GM18870 (cell line): ENCODE measurements around the gene LTA4H.
"Not testable (repeated sequence)": the region's sequence is repeated elsewhere in the genome, so short reads cannot be mapped to it uniquely, and the experiment has no call there.

ENCODE experiments used
- ATAC-seq: cut with Tn5 transposase; IDR thresholded peaks from one replicate; pipeline ENCODE4 v1.9.1; 2021; ENCODE audit warnings: moderate library complexity; ENCODE audit not compliant: unreplicated experiment

Gene LTA4H

DNA sequence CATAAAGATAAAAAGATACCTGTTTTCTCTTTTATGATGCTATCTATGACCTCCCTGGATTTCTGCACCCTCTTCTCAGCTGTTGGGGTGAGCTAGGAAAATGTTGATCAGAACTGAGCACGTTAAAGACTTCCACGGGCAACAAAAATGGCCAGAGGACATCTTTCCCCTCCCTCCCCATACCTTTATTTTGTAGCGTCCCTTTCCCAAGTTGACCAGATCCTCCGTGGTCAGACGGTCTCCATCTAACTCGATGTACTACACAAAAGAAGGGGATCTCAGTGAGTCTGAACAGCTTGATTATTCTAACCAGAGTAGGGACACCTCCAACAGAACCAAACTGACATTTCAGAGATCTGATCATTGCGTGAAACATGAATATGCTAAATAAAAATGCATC, 41.5 kb downstream of the LTA4H start:
- no peak for ATAC-seq

DNA sequence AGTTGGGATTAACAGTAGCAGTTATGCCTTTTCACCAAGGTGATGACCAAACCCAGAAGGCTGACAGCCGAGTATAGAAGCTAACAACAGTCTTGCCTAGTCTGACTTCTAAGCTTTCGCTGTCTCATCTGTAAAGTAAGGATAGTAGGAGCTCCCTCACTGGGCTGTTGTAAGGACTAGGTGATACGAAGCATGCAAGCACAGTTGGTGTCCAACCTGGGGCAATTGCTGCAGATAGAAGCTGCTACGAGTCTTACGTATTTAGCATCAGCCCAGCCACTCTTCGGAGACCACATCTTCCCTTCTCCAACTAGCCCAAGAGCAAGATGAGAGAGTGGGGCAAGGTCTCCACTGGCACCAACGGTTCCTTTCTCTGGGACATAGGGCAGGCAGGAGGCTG, 45.3 kb downstream of the LTA4H start:
- no peak for ATAC-seq

DNA sequence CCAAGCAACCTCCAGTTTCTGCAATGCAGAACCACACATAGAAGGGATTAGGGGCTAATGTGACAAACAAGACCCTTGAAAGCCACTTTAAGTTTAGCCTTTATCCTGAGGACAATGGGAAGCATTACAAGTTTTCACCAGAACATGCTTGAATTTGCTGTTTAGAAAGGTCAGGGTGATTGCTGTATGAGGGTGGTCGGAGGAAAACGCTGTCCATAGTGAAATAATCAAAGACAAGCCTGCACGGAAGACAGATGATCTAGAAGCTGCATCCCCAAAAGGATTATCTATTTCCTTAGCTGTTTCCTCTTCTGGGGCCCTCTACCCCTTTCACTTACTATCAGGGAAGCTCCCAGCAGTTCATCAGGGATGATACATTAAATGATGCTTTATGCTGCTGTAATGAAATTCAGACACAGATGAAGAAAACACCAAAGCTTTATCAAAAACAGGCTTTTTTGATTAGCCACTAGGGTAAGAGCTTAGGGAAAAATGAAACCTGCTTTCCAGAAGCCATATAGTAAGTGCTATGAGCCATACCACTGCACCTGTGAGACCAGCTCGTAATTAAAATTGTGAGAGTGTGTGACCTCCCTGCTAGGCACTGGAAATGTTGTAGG, 45.8 kb downstream of the LTA4H start:
- no peak for ATAC-seq

DNA sequence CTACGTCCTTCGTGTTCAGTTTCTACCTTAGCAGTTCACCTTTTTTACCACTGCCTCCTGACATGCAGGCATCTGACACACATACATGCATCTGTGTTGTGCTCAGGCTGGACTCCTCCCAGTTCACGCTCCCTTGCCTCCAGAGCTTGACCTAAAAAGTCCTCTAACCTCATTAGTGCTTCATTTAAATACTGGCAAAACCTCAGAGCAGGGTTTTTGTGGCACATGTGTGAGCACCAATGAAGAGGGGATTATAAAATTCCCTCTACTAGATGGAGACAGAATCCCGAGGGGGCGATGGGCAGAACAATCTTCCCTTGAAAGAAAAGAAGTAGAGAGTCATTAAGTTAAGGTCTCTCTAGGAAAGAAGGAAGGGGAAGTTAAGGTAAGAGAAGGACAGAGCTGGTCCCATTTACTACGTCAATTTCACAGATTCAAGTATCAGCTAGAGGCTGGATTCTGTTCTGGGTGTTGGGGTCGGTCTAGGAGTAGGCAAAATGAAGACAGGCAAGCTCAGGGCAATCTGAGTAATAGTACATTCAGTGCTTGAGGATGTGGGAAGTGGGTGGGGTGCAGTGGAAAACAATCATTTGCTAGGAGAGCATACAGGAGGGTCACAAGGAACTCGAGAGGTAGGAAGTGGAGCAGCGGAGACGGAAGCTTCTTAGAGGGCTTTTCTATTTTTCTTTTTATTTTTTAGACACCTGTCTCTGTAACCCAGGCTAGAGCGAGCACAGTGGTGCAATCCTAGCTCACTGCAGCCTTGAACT, 46.7 kb downstream of the LTA4H start:
- ATAC-seq: no peak

DNA sequence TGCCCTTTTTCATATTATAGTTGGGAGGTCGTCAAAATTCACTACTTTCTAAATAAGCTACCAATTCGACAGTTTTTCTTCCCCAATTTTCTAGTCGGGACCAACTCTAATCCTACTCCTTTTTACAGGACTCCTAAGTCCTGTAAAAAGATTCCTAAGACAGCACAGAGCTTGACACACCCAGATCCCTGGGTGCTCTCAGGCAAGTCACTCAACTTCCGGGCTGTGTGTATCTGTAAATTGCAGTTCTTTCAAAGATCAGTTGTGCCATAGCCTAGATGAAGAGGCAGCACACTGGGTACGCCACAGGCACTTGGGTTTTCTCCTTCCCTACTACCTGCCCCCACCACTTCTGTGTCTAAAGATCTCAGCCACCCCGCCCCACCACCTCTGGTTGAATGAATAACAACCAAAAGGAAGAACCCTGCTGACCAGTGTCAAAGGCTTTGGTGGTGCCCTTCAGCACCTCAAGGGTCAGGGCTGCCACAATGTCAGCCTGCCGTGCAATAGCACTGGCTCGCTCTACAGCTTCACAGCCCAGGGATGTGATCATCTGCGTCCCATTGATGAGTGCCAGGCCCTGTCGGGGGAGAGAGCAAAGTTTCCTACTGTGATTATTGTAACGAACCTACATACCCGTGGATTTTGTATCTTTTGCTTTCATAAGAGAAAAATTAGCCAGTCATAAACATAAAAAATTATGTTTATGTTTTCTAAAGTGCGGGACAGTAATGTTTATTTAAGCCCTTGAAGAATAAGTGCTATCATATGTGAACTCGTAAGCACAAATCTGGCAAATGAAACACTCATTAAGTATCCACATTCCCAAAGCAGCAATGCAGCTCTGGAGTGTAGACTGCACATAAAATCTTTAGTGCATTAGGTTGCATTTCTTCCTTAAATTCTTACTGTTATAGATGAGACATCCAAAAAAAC, 48.5 kb downstream of the LTA4H start:
- ATAC-seq: no peak

DNA sequence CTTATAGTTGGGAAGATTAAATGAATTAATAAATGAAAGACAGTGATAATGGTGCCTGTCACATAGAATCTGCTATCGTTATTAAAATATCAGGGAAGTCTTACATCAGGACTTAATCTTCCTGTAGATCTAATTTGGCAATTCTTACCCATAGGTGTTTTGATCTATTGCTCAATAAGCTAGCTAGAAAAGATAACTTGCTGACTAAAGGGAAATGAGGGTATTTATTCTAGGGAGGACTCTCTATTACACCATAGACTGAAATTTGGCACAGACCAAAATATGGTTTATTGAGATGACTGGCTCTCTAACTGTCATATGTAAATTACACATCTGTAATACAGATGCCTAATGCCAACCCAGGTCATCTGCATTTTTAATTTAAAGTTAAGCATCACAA, 50.7 kb downstream of the LTA4H start:
- ATAC-seq: no peak

DNA sequence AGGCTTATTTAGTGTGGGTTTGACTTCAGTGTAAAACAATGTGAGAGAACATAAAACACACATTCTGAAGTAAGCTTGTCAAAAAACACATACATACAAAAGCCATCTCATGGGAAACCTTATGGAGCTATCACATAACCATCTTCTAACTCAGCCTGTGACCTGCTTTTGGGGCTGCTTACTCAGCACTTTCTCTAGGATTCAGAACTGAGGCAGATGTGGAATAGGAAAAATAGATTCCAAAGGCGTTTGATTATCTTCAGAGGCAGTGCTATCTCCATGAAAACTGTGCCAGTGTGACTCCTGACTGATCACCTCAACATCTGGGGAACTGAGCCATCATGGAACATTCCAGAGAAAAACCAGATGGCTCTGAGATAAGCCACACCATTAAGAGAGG, 52.8 kb downstream of the LTA4H start:
- no peak for ATAC-seq

DNA sequence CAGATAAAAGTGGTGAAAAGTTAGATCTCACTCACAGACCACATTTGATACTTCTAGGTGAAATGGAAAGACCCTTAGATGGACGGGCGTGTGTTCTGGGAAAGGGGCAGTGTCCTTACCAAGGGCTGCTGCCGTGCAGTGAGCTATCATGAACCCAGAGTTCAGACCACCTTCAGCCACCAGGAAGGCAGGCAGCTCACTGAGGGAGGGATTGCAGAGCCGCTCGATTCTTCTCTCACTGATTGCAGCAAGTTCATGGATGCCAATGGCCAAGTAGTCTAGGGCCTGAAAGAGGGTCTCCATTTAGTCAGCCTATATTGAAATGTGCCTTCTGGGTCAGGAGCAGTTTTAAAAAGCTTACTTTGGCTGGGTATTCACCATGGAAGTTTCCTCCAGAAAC, 55.0 kb downstream of the LTA4H start:
- no peak for ATAC-seq

DNA sequence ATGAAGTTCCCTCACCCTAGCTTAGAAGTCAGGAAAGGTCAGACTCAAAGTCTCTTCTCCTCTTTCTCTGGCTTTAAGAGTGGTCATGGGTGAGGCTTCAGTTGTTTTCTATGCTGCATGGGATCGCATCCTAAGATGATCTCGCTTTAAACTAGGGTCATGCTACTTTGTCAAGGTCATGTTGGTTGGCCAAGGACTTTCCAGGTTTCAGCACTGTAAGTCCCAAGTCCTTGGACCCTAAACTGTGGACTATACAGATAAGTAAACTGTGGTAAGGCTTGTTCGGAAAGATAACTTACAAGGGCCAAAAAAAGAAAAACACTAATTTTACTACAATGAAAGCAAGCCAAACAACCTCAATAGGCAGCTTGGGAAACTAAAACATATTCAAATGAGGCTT, 56.6 kb downstream of the LTA4H start:
- no peak for ATAC-seq

DNA sequence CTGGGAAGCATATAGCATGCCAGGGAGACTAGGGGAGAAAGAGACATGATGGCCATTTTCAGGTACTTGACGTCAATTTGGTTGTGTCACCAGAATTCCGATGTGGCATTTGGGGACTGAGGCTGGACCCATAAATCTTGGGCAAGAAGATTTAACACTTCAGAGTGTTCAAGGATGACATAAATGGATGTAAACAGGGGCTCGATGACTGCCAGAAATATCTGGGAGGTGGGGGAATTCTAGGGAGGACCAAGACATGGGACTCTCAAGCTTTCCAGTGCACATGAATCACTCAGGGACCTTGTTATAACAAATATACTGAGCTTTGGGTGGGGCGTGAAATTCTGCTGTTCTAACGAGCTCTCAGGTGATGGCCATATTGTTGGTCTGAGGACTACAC, 57.0 kb downstream of the LTA4H start:
- no peak for ATAC-seq

DNA sequence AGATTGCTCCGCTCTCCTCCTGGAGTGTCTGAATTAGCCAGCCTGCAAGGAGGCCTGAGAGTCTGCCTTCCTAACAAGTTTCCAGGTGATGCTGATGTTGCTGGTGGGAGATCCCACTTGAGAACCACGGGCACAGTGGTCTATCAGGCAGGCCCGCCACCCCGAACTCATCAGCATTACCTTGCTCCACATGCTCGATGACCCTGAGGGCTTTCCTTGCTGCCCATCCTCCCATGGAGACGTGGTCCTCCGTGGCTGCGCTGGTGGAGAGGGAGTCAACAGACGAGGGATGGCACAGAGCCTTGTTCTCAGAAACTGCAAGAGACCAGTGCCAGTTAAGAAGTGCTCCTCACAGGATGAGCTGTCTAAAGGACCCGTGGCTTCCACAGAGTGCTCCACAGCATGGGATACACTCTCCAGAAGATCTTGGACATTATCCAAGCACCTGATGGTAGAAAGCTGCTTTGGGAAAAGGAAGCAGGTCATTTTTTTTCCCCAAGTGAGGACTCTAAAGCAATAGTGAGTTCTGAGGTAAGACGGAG, 57.6 kb downstream of the LTA4H start:
- ATAC-seq: no peak

DNA sequence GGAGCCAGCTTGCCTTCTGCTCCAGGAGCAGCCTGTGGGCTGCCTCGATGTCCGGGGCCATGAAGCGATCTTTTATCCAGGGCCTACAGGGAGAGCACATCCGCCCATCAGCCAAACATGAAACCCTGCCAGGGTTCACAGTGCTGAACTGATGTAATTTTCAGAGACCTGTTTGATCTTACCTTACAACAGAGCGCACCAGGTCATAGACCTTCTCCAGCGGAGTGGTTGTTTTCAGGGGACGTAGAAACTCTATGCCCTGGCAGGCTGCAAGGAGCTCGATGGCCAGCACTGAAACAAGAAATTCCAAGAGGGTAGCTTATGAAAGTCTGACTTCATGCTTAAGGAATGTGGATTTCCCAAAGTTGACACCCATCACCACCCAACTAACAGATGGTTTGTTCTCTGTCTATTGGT, 59.0 kb downstream of the LTA4H start:
- ATAC-seq: no peak

DNA sequence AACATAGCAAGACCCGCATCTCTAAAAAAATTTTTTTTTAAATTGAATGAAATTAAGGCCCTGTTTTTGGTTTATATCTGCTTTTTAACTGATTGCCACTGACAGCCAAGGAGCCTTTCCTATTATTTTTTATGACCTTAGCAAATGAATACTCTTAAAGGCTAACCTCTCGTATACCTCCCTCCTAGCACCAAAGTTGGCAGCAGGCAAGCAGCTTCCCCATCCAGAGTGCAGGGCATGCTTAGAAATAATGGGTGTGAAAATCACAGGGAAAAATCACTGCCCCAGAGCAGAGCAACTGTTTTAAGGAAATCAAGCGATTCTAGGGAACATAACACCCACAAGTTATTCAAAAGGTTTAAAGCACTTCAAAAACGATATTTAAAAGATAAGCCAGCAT, 59.9 kb downstream of the LTA4H start:
- no peak for ATAC-seq

DNA sequence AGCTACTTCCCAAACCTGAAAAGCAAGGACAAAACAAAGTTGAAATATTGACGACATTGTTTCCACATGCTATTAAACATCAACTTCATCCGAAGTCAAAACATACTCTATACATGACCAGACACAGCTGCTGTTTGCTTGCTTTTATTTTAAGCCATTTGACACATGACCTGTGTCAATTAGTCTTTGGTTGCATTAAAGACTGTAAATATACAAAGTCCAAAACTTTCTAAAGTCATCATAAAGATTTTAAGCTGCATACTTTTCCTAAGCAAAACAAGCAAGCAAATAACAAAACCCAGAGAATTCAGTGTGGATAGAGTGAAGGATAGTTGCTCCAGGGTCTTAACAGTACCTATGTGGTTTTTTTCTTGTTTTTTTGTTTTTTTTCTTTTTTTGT, 61.0 kb downstream of the LTA4H start:
- no peak for ATAC-seq

DNA sequence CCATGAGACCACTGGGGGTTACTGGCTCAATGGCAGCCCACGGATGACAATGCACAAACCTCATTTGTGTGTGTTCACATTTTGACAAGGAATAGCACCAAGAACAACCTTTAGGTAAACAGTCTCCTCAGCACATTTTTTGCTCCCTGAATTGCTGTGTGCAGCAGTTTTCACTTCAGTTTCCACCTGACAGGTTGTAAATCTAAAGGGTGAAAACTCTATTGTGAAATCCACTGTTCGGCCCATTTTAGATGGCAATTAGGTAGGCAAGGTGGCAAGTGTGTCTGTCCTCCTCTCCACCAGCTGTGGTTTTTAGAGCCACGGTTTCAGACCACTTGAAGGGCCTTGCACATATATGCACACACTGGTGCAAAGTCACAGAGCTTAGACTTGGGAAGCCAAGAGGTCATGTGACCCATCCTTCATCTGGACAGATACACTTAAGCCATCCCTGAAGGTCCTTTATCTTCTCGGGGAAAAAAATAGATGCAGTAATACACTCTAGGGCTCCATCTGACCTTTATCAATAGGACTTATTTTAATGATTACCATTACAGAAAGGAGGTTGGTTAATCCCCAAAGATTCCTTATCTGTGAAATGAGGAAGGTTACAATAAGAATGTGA, 62.4 kb downstream of the LTA4H start:
- ATAC-seq: no peak

DNA sequence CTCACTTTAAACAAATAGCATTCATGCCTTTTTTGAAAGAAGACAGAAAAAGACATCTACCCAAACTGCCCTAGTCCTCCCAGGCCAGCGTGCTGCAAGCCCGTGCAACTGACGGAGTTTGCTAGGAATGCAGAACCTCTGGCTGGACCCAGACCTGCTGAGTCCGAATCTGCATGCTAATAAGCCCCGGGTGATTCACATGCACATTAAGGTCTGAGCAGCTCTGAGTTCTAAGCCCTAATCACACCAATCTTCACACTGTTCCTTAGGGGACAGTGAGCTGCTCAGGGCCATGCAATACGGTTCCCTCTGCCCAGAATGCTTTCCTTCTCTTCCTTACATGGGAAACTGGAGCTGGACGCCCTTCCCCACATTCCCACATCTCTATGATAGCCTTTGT, 64.5 kb downstream of the LTA4H start:
- ATAC-seq: no peak

DNA sequence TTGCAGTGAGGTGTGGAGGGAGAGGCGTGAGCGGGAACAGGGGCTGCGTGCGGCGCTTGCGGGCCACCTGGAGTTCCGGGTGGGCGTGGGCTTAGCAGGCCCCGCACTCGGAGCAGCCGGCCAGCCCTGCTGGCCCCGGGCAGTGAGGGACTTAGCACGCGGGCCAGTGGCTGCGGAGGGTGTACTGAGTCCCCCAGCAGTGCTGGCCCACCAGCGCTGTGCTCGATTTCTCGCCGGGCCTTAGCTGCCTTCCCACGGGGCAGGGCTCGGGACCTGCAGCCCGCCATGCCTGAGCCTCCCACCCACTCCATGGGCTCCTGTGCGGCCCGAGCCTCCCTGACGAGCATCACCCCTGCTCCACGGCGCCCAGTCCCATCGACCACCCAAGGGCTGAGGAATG, 66.3 kb downstream of the LTA4H start:
- ATAC-seq: not testable (repeated sequence)

DNA sequence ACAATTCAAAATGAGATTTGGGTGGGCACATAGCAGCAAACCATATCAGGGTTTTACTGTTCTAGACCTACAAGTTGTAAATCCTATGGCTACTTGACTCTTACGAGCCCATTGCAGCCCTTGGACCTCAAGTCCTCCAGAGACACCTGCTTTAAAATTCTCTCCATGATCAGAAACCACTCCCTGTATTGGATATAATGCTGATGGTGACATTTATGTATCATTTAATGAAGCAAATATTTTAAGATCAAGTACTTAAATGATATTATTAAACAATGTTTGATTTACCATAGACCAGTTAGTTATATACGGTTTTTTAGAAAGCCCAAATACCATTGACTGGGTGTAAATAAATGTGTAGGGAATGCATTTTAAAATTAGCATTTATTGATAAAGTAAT, 68.1 kb downstream of the LTA4H start:
- ATAC-seq: no peak

DNA sequence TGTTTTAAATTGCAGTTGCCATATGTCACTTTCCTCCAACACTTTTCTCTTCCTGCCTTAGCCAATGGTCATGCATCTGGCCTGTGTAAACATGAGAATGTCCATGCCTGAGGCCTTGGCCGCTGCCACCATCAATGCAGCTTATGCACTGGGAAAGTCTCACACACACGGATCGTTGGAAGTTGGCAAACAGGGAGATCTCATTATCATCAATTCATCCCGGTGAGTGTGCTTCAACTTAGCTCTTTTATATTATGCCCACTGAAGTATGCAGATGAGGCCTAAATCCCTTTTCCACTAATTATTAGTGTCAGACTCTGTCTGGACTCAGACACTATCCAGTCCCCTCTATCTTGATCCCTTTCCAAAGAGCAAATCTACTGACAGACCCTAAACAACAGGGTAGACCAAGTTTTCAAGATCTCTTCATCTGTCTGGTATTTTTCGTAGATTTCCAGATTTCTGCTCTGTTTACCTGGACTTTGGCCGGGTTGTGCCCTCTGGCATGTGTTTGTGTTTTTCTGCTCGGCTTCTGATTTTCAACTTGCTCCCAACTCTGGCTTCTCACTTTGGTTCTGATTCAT, 69.0 kb downstream of the LTA4H start:
- no peak for ATAC-seq

DNA sequence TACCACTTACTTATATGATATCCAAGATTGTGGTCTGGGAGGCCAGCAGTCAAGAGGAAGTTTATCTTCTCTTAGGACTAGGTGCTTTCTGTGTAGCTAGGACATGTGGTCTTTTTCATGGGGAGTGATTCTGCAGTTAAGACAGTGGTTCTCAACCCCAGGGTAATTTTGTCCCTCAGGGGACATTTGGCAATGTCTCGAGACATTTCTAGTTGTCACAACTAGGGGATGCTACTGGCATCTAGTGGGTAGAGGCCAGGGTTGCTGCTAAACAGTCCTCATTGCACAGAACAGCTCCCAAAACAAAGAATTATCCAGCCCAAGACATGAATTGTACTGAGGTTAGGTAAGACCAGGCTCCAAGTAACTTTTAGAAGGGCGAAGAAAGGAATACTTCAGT, 72.3 kb downstream of the LTA4H start:
- ATAC-seq: no peak

DNA sequence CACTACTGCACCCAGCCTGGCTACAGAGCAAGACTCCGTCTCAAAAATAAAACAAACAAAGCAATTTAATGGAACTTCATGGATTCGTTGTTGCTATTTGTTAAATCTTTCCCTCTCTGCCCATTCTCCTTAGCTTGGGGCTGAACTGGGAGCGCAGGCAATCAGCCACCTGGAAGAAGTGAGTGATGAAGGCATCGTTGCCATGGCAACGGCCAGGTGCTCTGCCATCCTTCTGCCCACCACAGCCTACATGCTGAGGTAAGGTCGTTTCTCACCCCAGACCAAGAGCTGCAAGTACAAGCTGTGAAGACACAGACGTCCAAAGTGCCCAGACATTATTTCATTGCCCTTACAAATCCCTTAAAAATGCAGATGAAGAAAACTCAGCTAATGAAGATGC, 73.2 kb downstream of the LTA4H start:
- no peak for ATAC-seq
